IMR-90 (cell line): ENCODE data around the gene SP7. TPM values are rescaled to one million over a fixed set of nuclear protein-coding genes. Genes with fewer than 3 reads are reported as not detected.

Source experiments
- ATAC-seq: fragments of 200-7000 bp; cut with Tn5 transposase; 2 replicates; pipeline ENCODE4 v1.9.1; 2020; ENCODE audit warnings: low read depth, mild to moderate bottlenecking, moderate library complexity
- BruUV-seq: library from RNA; stranded (reverse); fragments of 400-500 nt; replicated peaks from 2 replicates; lab custom pipeline; 2021; lab: Mats Ljungman, UMichigan
- CTCF ChIA-PET: fragments of 300-600 bp; formaldehyde crosslinking; extraction: SDS; loops from one replicate; lab custom pipeline; 2021; ENCODE audit warnings: antibody characterized with exemption; lab: Yijun Ruan, JAX
- POLR2A ChIA-PET: fragments of 300-600 bp; sonication (Branson Sonifier 250); formaldehyde crosslinking; loops from one replicate; lab custom pipeline; 2022; ENCODE audit warnings: antibody characterized with exemption; ENCODE audit not compliant: unreplicated experiment; lab: Charles Lee
- DNase-seq: peaks from one replicate; pipeline ENCODE4 v3.0.0; 2013
- H2AFZ ChIP-seq: replicated peaks from 2 replicates; pipeline ENCODE3; 2013; ENCODE audit warnings: low read length, mild to moderate bottlenecking; ENCODE audit not compliant: poor library complexity
- H2AK5ac ChIP-seq: 2 replicates; pipeline ENCODE4 v1.6.1; 2013; ENCODE audit warnings: low read depth, low read length, inconsistent platforms
- H2AK9ac ChIP-seq: replicated peaks from 2 replicates; pipeline ENCODE3; 2013; ENCODE audit warnings: mild to moderate bottlenecking, low read depth, low read length, moderate library complexity; ENCODE audit not compliant: poor library complexity
- H2BK120ac ChIP-seq: 2 replicates; pipeline ENCODE4 v1.6.1; 2013; ENCODE audit warnings: low read depth, low read length, inconsistent platforms
- H2BK15ac ChIP-seq: 3 replicates; pipeline ENCODE4 v1.6.1; 2013; ENCODE audit warnings: low read depth, low read length, inconsistent platforms
- H2BK20ac ChIP-seq: 2 replicates; pipeline ENCODE4 v1.6.1; 2013; ENCODE audit warnings: low read depth, mild to moderate bottlenecking, inconsistent platforms, low read length, moderate library complexity
- H2BK5ac ChIP-seq: 2 replicates; pipeline ENCODE4 v1.6.1; 2013; ENCODE audit warnings: mild to moderate bottlenecking, low read depth, low read length, inconsistent platforms; ENCODE audit not compliant: poor library complexity, severe bottlenecking
- H3K14ac ChIP-seq: replicated peaks from 2 replicates; pipeline ENCODE4 v1.6.1; 2013; ENCODE audit warnings: low read depth, low read length, inconsistent platforms
- H3K18ac ChIP-seq: 2 replicates; pipeline ENCODE4 v1.6.1; 2013; ENCODE audit warnings: low read depth, low read length, control low read depth
- H3K23ac ChIP-seq: 2 replicates; pipeline ENCODE4 v1.6.1; 2013; ENCODE audit warnings: low read depth, low read length, inconsistent platforms
- H3K27ac ChIP-seq: 2 replicates; pipeline ENCODE4 v1.5.1; 2013; ENCODE audit warnings: mild to moderate bottlenecking, control low read depth, low read length; ENCODE audit not compliant: insufficient read depth
- H3K27me3 ChIP-seq: 2 replicates; pipeline ENCODE4 v1.6.1; 2013; ENCODE audit warnings: low read length; ENCODE audit not compliant: control insufficient read depth, insufficient read depth
- H3K36me3 ChIP-seq: 2 replicates; pipeline ENCODE4 v1.6.1; 2013; ENCODE audit warnings: low read length, mixed read lengths; ENCODE audit not compliant: control insufficient read depth, insufficient read depth
- H3K4ac ChIP-seq: 2 replicates; pipeline ENCODE4 v1.6.1; 2013; ENCODE audit warnings: low read depth, low read length, inconsistent platforms
- H3K4me1 ChIP-seq: 2 replicates; pipeline ENCODE4 v1.6.1; 2013; ENCODE audit warnings: low read length, mixed read lengths; ENCODE audit not compliant: control insufficient read depth, insufficient read depth
- H3K4me2 ChIP-seq: 2 replicates; pipeline ENCODE4 v1.6.1; 2013; ENCODE audit warnings: low read depth, mild to moderate bottlenecking, control low read depth, low read length, moderate library complexity
- H3K4me3 ChIP-seq: 2 replicates; pipeline ENCODE4 v1.5.1; 2013; ENCODE audit warnings: low read depth, mild to moderate bottlenecking, control low read depth, low read length, moderate library complexity; ENCODE audit not compliant: insufficient read depth
- H3K56ac ChIP-seq: 2 replicates; pipeline ENCODE4 v1.6.1; 2013; ENCODE audit warnings: low read length, inconsistent platforms; ENCODE audit not compliant: insufficient read depth; ENCODE audit errors: extremely low read depth
- H3K79me1 ChIP-seq, 2 experiments: 2 replicates each; pipeline ENCODE4 v1.6.1; 2013; ENCODE audit warnings: low read length in 2 of 2, inconsistent platforms in 1 of 2, low read depth in 1 of 2
- H3K9ac ChIP-seq: 2 replicates; pipeline ENCODE4 v1.6.1; 2013; ENCODE audit warnings: low read depth, low read length, control low read depth
- H3K9me1 ChIP-seq: 2 replicates; pipeline ENCODE4 v1.6.1; 2013; ENCODE audit warnings: low read length, inconsistent platforms; ENCODE audit not compliant: insufficient read depth
- H3K9me3 ChIP-seq: 2 replicates; pipeline ENCODE4 v1.6.1; 2013; ENCODE audit warnings: low read length; ENCODE audit not compliant: control insufficient read depth, insufficient read depth
- H4K20me1 ChIP-seq: 2 replicates; pipeline ENCODE4 v1.6.1; 2013; ENCODE audit warnings: low read length, inconsistent platforms; ENCODE audit not compliant: insufficient read depth
- H4K5ac ChIP-seq: 2 replicates; pipeline ENCODE4 v1.6.1; 2013; ENCODE audit warnings: mild to moderate bottlenecking, low read depth, low read length, control low read depth
- H4K8ac ChIP-seq, 2 experiments: 2 replicates each; pipeline ENCODE4 v1.6.1; 2013; ENCODE audit warnings: low read depth in 2 of 2, low read length in 2 of 2, control low read depth in 1 of 2, inconsistent platforms in 1 of 2
- H4K91ac ChIP-seq: 2 replicates; pipeline ENCODE4 v1.6.1; 2013; ENCODE audit warnings: low read depth, low read length, inconsistent platforms; ENCODE audit not compliant: insufficient read depth
- MAFK ChIP-seq: IDR thresholded peaks from 2 replicates; pipeline ENCODE4 v1.6.1; 2012; ENCODE audit warnings: low read depth, low read length, improper control_type of control experiment
- MAZ ChIP-seq: IDR thresholded peaks from 2 replicates; pipeline ENCODE4 v1.6.1; 2012; ENCODE audit warnings: low read depth, mild to moderate bottlenecking, low read length, improper control_type of control experiment, moderate library complexity, borderline replicate concordance
- MXI1 ChIP-seq: IDR thresholded peaks from 2 replicates; pipeline ENCODE4 v1.6.1; 2012; ENCODE audit warnings: low read depth, mild to moderate bottlenecking, low read length, moderate library complexity, borderline replicate concordance
- POLR2A ChIP-seq: IDR thresholded peaks from 2 replicates; pipeline ENCODE4 v1.6.1; 2012; ENCODE audit warnings: mild to moderate bottlenecking, low read depth, low read length
- RAD21 ChIP-seq: IDR thresholded peaks from 2 replicates; pipeline ENCODE4 v1.6.1; 2012; ENCODE audit warnings: low read length, improper control_type of control experiment
- WGBS, 2 experiments: methylation state at CpG; one replicate each; pipeline versions ENCODE4 v1.1.5 to v1.1.7; 2013; ENCODE audit warnings: missing lambda C conversion rate in 2 of 2; ENCODE audit not compliant: insufficient read length in 1 of 2; ENCODE audit errors: extremely low coverage in 2 of 2; 5-methylcytosine and 5-hydroxymethylcytosine counted together
- dilution Hi-C: fragments of 300-500 bp; cut with HindIII; formaldehyde crosslinking; loops from one replicate; pipeline ENCODE4 v1.14.3; 2018; ENCODE audit warnings: low sequenced_read_pairs; ENCODE audit not compliant: unreplicated experiment
- in situ Hi-C: fragments of 300-500 bp; cut with MboI; formaldehyde crosslinking; loops from 3 replicates; pipeline ENCODE4 v1.14.3; 2019; ENCODE audit warnings: low sequenced_read_pairs, inconsistent platforms, mixed read lengths
- intact Hi-C: fragments of 100-400 bp; cut with micrococcal nuclease; formaldehyde crosslinking; loops from 2 replicates; pipeline ENCODE4 v1.10.0; 2022
- polyA plus RNA-seq, 3 experiments: library from polyadenylated mRNA; depleted of rRNA; stranded (reverse); fragments of >200 nt; gene quantifications; 2 replicates each; pipeline ENCODE4 v1.2.3, GENCODE V29; 2012; ENCODE audit warnings: low replicate concordance in 1 of 3
- total RNA-seq: library from RNA; depleted of rRNA; stranded (reverse); fragments of >200 nt; gene quantifications from 2 replicates; pipeline ENCODE4 v1.2.3, GENCODE V29; 2012
- TF ChIP-seq, protein P1 (sequence below): conservative IDR thresholded peaks from 2 replicates; pipeline ENCODE4 v1.5.1; 2012; ENCODE audit warnings: mild to moderate bottlenecking, low read depth, low read length, improper control_type of control experiment

The SP7 gene
- total and polyA plus RNA-seq, 2 of the 4 experiments (the other 2 are of a cell fraction): not detected

GRCh38 chr12:53300187-53300586 lies 36.0 kb downstream of the SP7 start (continued):
- peak; percentile 73 for TF ChIP-seq MAFK

DNA sequence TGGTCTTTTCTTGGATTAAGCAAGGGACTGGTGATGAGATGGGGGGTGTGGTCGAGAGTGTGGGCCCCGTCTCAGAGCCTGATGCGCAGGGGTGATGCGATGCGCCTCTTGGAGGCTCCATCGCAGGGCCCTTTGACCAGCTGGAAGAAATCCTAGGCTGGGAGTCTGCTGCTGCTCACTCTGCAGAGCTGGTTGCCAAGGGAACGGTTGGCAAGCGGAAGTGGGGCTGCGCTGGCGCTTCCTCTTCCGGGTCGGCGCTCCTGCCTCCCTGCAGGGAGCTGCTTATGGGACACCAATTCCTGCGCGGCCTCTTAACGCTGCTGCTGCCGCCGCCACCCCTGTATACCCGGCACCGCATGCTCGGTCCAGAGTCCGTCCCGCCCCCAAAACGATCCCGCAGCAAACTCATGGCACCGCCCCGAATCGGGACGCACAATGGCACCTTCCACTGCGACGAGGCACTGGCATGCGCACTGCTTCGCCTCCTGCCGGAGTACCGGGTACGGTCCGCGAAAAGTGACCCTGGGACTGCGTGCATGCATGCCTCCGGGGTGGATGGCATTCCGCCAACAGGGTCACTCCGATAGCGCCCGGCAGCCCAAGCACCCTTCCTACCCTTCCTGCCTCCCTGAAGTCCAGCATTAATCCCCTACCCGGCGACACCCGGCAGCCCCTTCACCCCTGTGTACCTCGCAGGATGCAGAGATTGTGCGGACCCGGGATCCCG lies 36.5 kb downstream of the SP7 start, which contains the start of gene MYG1:
MYG1 (plus strand) TSS at position 242 of the 727 bp plus-strand sequence; CDS start at position 285, 43 bp downstream.
- H2AK9ac ChIP-seq: peak within 1 kb of the TSS; percentile 98
- peak within 1 kb of the TSS; percentile 82 for H3K56ac ChIP-seq
- peak within 1 kb of the TSS; percentile 91 for H2BK5ac ChIP-seq
- H3K18ac ChIP-seq: peak within 1 kb of the TSS; percentile 74
- H4K8ac ChIP-seq: peak within 1 kb of the TSS; percentile 84 to 92
- peak within 1 kb of the TSS; percentile 61 for H4K5ac ChIP-seq
- peak within 1 kb of the TSS; percentile 77 for H3K14ac ChIP-seq
- H3K79me1 ChIP-seq: peaks cover 20 to 67% of the 10 kb centered on the region in 2 experiments
- peak within 1 kb of the TSS; percentile 47 for H2BK120ac ChIP-seq
- H2AK5ac ChIP-seq: peak within 1 kb of the TSS; percentile 91
- peaks cover 19% of the 10 kb centered on the region for H3K4me1 ChIP-seq
- H3K9me3 ChIP-seq: no peaks in the 10 kb centered on the region
- peak within 1 kb of the TSS; percentile 89 for H3K4ac ChIP-seq
- H3K36me3 ChIP-seq: peaks cover 16% of the 10 kb centered on the region
- H4K91ac ChIP-seq: peak within 1 kb of the TSS; percentile 92
- H3K4me2 ChIP-seq: peak within 1 kb of the TSS; percentile 94
- H2BK20ac ChIP-seq: peak within 1 kb of the TSS; percentile 71; the same call in 1 of the 2 replicates
- dilution Hi-C loops (no loop called here), in situ Hi-C loops (no loop called here), intact Hi-C loops (loop anchor here (1.0 to 5.0 kb wide), 5 partner anchors 21 to 247 kb away; partner anchors contain the start of genes AAAS and TNS2)
- BruUV-seq: no TSS peak
- peak; percentile 46 for ATAC-seq
- DNase-seq: peak; percentile 84
- TF ChIP-seq, protein P1, sequence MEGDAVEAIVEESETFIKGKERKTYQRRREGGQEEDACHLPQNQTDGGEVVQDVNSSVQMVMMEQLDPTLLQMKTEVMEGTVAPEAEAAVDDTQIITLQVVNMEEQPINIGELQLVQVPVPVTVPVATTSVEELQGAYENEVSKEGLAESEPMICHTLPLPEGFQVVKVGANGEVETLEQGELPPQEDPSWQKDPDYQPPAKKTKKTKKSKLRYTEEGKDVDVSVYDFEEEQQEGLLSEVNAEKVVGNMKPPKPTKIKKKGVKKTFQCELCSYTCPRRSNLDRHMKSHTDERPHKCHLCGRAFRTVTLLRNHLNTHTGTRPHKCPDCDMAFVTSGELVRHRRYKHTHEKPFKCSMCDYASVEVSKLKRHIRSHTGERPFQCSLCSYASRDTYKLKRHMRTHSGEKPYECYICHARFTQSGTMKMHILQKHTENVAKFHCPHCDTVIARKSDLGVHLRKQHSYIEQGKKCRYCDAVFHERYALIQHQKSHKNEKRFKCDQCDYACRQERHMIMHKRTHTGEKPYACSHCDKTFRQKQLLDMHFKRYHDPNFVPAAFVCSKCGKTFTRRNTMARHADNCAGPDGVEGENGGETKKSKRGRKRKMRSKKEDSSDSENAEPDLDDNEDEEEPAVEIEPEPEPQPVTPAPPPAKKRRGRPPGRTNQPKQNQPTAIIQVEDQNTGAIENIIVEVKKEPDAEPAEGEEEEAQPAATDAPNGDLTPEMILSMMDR: 0 out of 2 replicates have a peak, but pooled peaks have one; percentile 17
- TF ChIP-seq POLR2A: peak; percentile 55; the same call in 1 of the 2 replicates
- TF ChIP-seq RAD21: 0 out of 2 replicates have a peak, but pooled peaks have one; percentile 9
- peak; percentile 66; the same call in 1 of the 2 replicates for TF ChIP-seq MXI1
- no peak; the same call in 1 of the 2 replicates for TF ChIP-seq MAZ
- POLR2A ChIA-PET: interaction anchor here (0.5 to 0.8 kb wide), 3 partner anchors 31 to 967 kb away, joined by 3 to 5 read pairs (median 3); a partner anchor contains a TSS
- H4K20me1 ChIP-seq: peaks cover 5% of the 10 kb centered on the region; the same call in 1 of the 2 replicates
- peak within 1 kb of the TSS; percentile 86 for H3K27ac ChIP-seq
- no peaks in the 10 kb centered on the region for H3K27me3 ChIP-seq
- H2AFZ ChIP-seq: peak within 1 kb of the TSS; percentile 95
- peak within 1 kb of the TSS; percentile 60; the same call in 2 of the 3 replicates for H2BK15ac ChIP-seq
- H3K9me1 ChIP-seq: peaks cover 14% of the 10 kb centered on the region; the same call in 1 of the 2 replicates
- H3K9ac ChIP-seq: peak within 1 kb of the TSS; percentile 94
- CTCF ChIA-PET: interaction anchor here (0.5 to 1.4 kb wide), 5 partner anchors 20 to 99 kb away, joined by 3 to 5 read pairs (median 3); partner anchors contain the start of gene AAAS
- peak within 1 kb of the TSS; percentile 64 for H3K4me3 ChIP-seq
- peak within 1 kb of the TSS; percentile 84 for H3K23ac ChIP-seq
- WGBS, 2 experiments: 0% methylated on average over 34 of the region's 51 CpGs; no CpG with 5 or more reads in 1 of the 2 experiments
